NK-92 (cell line): ENCODE results near the gene HACD4.

Experiments used
- DNase-seq: peaks from one replicate; lab custom pipeline; 2025; ENCODE audit not compliant: unreplicated experiment; lab: John Stamatoyannopoulos, UW

The HACD4 gene, protein sequence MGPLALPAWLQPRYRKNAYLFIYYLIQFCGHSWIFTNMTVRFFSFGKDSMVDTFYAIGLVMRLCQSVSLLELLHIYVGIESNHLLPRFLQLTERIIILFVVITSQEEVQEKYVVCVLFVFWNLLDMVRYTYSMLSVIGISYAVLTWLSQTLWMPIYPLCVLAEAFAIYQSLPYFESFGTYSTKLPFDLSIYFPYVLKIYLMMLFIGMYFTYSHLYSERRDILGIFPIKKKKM

DNA sequence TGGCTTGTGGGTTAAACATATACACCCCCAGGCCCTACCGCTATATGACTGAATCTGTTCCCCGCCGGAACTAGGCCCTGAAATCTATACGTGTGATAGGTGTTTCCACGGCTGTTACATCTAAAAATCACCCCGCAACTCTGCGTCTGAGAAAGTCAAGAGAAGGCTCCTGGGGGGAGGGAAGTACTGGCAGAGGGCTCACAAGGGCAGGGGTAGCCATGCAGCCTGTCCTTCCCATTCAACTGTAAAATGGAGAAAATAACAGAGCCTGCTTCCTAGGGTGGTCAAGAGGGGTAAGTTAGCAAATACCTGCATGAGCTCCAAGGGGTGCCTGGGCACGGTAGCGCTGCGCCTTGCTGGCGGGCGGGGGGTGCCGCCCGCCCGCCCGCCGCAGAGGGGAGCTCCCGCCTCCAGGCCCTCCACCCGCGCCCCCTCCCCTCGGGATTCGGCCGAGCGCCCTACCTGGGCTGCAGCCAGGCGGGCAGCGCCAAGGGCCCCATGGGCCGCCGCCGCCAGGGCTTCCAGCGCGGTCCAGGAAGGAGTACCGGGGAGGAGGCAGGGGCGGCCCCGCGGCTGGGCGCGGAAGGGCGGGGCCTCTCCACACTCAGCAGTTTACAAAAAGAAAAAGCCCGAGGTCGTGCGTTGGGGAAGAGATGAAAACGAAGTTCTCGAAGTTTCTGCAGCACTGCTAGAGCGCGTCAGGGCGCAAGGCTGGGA lies at the start of gene HACD4:
TSS of gene HACD4 (minus strand) at position 550 of the 717 bp plus-strand sequence. CDS start at position 500, 50 bp downstream.
- DNase-seq, result no peak

DNA sequence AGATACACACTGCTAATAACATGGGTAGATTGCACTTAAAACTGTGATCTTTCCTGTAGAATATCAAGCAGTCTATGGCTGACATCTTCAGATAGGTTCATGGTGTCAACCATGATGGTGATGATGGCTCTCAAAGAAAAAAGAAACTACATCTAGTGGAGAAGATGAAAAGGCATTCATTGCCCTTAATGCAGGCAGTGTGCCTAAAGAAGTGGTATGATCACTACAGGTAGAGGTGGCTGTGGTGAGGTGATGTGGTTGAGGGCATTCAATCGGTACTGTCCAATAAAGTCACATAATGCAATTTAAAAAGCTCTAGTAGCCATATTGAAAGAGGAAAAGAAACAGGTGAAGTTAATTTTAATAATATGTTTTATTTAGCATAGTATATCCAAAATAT lies 49.4 kb upstream of the HACD4 start:
- no peak for DNase-seq

DNA sequence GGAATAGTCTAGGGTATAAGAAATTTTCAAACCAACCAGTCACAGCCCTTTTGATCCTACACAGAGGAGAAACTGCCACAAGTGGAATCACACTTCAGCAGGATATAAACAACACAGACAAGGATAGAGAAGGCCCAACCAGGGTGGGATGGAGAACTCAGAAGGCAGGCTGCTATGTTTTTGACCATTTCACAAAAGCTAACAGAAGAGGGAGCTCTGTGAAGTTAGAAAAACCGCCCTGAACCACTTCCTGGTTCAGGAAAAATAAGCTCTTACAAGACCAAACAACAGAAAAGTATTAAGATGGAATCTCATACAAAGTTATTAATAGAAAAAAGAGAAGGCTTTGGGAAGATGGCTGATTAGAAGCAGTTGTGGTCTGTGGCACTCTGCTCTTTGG lies 47.3 kb upstream of the HACD4 start:
- DNase-seq, result no peak

DNA sequence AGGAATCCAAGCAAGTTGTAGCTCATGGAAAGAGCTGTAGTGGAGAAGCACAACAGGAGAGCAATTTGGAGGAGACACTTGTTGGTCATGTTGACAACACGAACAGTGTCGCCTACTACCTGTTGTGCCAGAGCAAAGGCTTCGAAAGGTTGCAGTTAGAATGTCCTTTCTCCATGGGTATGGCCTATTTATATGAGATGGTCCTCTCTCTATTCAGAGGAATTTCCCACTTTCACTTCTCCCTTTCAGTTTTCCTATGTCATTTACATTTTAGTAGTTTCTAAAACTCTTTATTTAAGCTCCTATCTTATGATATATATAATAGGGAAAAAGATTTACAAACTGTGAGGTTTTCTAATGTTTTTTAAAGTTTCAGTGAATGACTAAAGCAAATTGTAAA lies 46.3 kb upstream of the HACD4 start, which contains the start of gene IFNB1:
TSS of gene IFNB1 (minus strand) at position 162 of the 400 bp plus-strand sequence. CDS start at position 89, 73 bp downstream.
- no peak for DNase-seq

DNA sequence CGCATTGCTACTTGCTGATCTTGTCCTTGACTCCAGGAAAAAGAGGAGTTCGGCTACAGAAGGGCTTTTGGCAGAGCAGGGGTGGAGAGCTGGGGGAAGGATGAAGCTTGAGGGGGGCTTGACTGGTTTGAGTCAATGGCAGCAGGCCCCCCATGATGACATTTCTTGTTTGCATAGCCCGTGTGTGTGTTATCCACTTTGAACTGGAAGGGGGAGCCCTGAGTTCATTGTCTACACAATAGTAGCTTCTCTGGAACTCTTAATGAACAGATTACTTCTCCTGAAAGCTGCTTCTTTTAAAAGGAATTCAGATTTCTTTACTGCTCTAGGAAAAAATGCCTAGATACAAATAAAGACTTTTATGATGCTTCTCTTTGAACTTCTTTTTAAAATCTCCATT lies 44.0 kb upstream of the HACD4 start:
- DNase-seq, result no peak

DNA sequence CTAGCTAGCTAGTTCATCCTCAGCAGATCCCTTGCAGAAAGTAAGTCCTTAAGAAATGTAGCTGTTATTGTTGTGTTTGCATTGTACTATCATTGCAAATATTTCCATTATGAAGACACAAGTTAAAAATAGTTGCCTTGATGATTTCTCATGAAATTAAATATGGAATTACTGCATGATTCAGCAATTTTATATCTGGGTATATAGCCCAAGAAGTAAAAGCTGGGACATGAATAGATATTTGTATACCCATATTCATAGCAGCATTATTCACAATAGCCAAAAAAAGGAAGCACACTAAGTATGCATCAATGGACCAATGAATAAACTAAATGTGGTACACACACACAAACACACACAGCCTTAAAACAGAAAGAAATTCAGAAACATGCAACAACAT lies 39.5 kb upstream of the HACD4 start:
- no peak for DNase-seq

DNA sequence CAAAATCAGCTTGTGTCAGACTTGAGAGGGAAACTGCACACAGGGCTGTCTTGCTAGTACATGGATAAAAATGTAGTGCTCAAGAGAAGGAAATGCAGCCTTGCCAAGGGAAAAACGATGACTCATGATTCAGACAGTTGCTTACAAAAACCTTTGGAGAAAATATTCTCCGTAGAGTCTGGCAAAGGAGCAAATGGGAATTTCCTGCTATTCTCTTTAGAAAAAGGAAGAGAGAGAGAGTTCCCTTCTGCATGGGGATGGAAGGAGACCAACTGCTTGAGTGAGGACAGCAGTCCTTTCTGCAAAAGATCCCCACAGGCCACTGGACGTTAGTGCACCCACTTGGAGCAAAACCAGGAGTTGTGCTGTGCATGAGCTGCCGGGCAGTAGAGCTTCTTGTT lies 38.7 kb upstream of the HACD4 start:
- DNase-seq, result no peak

DNA sequence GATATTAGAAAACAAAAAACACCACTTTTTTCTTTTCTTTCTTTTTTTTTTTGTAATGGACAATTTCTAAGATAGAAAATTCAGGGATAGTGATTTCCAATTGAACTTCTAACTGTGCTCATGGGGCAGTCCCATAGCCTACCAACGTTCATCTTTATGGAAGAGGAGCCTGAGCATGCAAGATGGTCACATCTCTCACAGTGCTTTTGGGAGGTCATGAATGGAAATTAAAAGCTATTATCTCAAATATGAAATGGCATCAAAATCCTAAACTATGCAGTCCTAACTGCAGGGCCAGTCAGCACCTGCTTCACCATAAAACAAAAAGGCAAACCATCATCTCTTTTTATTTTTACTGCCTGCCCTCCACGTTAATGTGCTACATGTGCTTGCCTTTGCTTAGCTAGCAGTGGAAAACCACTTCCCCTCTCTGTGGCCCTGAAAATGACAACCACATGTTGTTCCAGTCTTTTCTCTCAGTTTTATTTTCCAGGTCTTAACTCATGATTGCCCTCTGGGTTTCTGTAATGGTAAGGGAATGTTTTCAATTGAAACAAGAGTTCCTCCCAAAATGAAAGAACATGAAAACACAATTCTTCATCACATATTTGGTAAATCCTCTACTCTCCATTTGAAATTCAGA lies 29.6 kb upstream of the HACD4 start:
- no peak for DNase-seq

DNA sequence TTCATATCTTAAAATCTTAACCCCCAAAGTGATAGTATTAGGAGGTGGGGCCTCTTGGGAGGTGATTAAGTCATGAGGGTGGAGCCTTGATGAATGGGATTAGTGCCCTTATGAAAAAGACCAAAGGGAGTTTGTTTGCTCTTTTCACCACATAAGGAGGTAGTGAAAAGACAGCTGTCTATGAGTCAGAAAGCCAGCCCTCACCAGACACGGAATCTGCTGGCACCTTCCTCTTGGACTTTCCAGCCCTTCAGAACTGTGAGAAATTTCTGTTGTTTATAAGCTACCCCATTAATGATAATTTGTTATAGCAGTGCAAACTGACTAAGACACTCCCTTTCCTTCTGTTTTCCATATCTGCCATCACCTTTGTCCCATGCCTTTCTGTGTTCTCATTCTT lies 25.5 kb upstream of the HACD4 start:
- no peak for DNase-seq

DNA sequence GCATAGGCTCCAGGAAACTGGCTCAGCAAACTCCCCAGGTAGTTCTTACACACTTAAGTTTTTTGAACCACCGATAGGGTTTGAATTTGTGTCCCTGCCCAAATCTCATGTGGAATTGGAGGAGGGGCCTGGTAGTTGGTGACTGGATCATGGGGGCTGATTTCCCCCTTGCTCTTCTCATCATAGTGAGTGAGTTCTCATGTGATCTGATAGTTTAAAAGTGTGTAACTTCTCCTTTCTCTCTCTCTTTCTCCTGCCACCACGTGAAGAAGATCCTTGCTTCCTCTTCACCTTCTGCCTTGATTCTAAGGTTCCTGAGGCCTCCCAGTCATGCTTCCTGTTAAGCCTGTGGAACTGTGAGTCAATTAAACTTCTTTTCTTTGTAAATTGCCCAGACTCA lies 22.4 kb upstream of the HACD4 start:
- DNase-seq, result no peak

DNA sequence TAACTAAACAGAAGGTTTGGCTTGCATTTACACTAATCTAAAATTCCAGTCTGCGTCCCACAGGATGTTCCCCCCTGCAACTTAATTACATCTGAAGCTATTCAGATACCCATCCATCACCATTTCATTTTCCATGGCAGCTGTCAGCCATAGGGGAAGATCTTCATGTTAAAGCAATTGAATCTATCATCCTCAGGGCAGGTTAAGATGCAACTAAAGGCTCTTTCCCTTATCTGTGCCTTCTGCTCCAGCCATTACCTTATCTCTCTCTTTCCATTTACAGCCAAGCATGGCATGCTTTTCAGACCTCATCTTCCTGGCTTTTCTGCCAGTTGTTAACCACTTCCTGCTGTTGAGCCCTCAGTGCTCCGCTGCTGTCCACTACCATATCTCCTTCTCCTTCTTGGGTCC lies 15.8 kb upstream of the HACD4 start:
- no peak for DNase-seq

DNA sequence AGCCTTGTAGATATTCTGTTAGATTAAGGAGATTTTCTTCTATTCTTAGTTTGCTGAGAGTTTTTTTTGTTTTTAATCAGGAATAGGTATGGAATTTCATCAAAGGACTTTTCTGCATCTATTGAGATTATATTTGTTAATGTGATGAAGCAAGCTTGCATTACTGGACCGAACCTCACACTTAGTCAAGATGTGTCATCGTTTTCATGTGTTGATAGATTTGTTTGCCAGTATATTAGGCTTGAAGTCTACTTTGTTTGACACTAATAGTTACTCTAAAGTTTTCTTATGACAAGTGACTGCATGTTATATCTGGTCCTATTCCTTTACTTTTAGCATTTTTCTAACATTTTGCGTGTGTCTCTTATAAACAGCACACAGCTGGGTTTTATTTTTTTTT lies 12.4 kb upstream of the HACD4 start:
- no peak for DNase-seq

DNA sequence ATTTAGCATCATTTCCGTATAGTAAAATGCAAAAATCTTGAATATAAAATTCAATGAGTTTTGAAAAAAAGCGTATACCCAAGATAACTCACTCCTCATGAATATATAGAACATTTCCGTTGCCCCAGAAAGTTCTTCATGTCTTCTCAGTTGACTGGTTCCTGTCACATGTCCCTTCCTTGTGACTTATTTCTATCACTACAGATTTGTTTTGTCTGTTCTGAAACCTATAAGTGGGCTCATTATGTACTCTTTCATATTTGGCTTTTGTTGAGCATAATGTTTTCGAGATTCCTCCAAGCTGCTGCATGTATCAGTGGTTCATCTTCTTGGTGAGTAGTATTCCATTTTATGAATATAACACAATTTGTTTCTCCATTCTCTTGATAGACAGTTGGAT lies 11.0 kb upstream of the HACD4 start:
- no peak for DNase-seq

DNA sequence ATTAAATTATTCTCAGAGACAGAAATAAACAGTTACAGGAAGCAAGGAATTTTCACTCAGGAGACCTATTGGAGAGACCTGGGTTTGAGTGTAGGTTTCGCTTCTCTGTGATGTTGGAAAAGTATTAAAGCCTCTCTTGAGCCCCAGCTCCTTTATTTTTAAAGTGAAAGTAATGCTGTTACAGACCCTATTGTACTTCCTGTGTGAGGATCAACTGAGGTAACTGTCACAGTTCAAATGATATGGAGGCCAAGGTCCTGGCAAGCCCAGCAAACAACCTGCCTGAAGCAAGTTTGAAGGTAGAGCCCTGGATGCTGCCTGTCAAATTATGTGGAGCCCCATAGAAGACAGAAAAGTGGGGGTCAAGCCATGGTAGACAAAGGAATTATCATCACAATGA lies 7.9 kb upstream of the HACD4 start:
- no peak for DNase-seq

DNA sequence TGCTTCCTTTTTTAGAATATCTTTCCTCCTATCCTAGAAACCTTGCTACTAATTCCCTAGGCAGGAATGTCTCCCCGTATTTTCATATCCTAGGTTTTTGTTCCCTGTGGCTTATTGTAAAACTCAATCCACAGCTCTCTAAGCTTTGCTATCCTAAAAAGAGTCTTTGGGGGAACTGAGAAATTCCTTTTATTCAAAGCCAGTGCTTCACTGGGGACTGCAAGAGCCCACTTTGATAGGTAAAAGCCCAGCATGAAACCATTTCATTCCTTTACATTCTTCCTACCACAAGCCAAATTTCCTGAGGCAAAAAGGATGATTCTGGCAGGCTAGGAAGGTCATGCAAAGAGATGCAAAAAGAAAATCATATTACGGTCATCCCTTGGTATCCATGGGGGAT lies 5.8 kb upstream of the HACD4 start:
- DNase-seq, result no peak

DNA sequence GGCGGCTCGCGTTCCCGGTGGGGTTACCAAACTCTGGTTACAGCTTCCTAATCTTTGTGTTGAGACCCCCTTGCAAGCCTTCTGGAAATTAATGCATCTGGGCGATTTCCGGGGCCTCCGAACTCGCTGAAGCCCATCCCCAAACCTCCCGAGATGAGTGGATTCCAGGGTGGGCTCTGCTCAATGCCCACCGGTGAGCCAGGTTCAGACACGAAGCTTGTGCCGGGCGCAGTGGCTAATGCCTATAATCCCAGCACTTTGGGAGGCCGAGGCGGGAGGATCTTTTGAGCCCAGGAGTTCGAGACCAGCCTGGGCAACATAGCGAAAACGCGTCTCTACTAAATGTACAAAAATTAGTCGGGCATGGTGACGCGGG lies 356 bp upstream of the HACD4 start:
- DNase-seq, result no peak

DNA sequence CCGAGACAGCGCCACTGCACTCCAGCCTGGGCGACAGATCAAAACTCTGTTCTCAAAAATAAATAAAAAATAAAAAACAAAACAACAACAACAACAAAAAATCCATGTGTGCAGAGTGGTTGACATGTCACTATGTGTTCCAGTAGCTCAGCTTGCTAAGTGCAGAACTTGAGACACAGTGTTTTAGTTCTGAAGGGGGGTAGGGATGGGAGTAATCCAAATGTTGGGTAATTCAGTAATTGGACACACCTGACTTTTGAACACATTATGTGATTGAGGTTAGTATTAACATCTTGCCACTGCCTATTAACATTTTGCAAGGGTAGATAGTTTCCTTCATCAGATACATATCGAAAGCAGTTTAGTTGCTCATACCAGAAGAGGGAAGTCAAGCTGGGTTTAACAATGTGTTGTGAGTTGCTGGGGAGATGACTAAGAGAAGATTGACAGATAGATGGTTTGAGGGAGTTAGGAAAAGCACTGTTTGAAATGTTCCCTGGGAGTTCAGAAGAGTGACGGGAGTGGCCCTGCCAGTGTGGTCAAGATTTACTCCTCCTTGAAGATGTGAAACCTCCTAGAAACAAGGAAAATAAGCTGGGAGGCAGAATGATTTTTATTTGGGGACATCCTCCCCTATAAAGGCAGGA lies 928 bp downstream of the HACD4 start:
- no peak for DNase-seq

DNA sequence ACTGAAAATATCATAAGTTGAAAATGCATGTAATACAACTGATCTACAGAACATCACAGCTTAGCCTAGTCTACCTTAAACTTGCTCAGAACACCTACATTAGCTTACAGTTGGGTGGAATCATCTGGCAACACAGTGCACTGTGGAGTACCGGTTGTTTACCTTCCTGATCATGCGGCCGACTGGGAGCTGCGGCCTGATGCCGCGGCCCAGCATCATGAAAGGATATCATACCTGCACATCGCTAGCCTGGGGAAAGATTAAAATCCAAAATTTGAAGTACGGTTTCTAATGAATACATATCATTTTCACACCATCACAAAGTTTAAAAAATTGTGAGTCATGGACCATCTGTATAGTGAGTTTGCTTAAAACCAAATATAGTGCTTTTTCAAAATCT lies 1.8 kb downstream of the HACD4 start:
- no peak for DNase-seq

DNA sequence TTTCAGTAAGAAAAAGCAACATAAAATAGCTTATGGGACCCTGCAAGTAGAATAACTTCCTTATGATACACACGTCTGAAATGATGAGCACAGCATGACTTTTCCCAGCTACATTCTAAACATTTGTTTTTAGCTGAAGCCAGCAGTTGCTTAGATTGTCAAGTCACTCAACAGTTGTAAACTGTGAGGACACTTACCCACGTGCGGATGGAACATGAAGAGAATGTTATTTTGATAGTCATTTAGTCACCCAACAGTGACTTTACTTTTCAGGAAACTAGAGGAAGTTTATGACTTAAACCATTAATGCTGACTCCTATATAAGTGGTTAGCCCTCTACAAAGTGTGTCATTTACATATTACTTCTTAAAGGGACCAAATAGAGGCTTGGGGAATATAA lies 3.0 kb downstream of the HACD4 start:
- no peak for DNase-seq

DNA sequence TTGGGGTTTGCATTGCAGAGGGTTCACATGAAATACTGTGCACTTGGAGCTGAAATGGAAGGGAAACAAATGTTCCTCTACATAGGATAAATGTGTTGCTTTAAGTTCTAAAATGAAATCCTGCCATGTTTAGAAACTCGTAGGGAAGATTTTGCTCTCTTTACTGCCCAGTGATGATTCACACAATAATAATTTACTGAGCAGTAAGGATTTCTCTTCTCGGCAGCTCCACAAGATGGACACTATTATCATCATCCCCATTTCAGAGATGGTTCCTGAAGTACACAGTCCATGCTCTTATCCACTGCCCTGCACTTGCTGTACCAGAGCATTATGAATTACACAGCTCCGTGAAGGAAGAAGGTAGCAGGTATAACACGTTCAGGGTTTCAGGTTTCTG lies 4.1 kb downstream of the HACD4 start:
- DNase-seq, result no peak

DNA sequence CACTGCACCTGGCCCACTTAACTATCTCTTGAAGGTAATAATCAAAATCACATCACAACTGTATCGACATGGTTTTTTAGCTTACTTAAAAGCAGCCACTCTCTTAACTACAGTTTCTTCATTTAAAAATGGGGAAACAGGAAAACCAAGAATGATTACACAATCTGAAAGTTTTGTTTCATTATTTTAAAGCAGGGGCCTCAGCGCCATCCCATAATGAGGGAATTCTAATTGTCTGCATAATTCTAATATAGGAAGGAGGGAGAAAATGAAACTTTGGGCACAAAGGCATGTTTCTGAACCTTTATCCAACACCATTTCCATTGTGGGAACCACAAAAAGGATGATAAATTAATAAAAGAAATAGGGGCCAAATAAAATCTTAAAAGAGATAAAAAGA lies 7.6 kb downstream of the HACD4 start:
- DNase-seq, result no peak

DNA sequence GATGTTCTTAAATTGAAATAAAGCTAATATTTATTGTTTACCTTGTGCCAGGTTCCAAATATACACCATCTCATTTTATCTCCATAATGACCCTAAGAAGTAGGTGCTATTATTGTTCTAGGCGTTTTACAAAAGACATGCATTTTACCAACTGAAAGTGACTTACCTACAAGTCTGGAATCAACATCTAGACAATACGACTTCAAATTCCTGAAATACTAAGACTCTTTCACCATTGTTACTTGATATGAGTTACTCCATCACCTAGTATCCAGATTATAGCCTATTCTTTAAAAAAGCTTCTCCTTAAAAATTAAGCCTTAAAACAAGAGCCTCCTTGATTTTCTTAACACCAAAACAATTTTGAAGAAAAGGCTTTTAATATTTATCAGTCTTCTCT lies 13.3 kb downstream of the HACD4 start:
- no peak for DNase-seq
